HG02610 (cell line): ENCODE data around the gene NLRC4.
"Not testable (repeated sequence)": the region's sequence is repeated elsewhere in the genome, so short reads cannot be mapped to it uniquely, and the experiment has no call there.

Experiments
- ATAC-seq: cut with Tn5 transposase; IDR thresholded peaks from one replicate; pipeline ENCODE4 v1.9.1; 2021; ENCODE audit warnings: mild to moderate bottlenecking, moderate library complexity; ENCODE audit not compliant: unreplicated experiment

NLRC4 gene

GRCh38 chr2:32249731-32250236, 14.9 kb downstream of the NLRC4 start:
- no peak for ATAC-seq

GRCh38 chr2:32248299-32248698, 16.4 kb downstream of the NLRC4 start:
- ATAC-seq = no peak

GRCh38 chr2:32246911-32247310, 17.8 kb downstream of the NLRC4 start:
- no peak for ATAC-seq

- ATAC-seq = no peak
These were observed 22.4 kb downstream of the NLRC4 start for GRCh38 chr2:32242331-32242730.

- no peak for ATAC-seq
These were observed 26.7 kb downstream of the NLRC4 start for GRCh38 chr2:32237996-32238395.

- ATAC-seq = no peak
These were observed 27.2 kb downstream of the NLRC4 start for GRCh38 chr2:32237488-32237887.

GRCh38 chr2:32235315-32235714, 29.4 kb downstream of the NLRC4 start:
- no peak for ATAC-seq

- ATAC-seq = no peak
These were observed 32.7 kb downstream of the NLRC4 start for GRCh38 chr2:32231959-32232358.

GRCh38 chr2:32229635-32230034, 35.1 kb downstream of the NLRC4 start:
- ATAC-seq = no peak

- ATAC-seq = no peak
These were observed 36.5 kb downstream of the NLRC4 start for GRCh38 chr2:32228181-32228580.

- no peak for ATAC-seq
These were observed 37.2 kb downstream of the NLRC4 start for GRCh38 chr2:32227492-32227891.

GRCh38 chr2:32222966-32223365, 41.7 kb downstream of the NLRC4 start:
- no peak for ATAC-seq

- ATAC-seq = no peak
These were observed 44.2 kb downstream of the NLRC4 start for GRCh38 chr2:32220445-32220844.

GRCh38 chr2:32212295-32212694, 52.4 kb downstream of the NLRC4 start:
- no peak for ATAC-seq

- ATAC-seq = no peak
These were observed 53.8 kb downstream of the NLRC4 start for GRCh38 chr2:32210767-32211408.

- ATAC-seq = not testable (repeated sequence)
These were observed 61.3 kb downstream of the NLRC4 start for GRCh38 chr2:32203428-32203827.

- ATAC-seq = no peak
These were observed 63.9 kb downstream of the NLRC4 start for GRCh38 chr2:32200814-32201213.

GRCh38 chr2:32192418-32192817, 72.3 kb downstream of the NLRC4 start:
- ATAC-seq = no peak

- no peak for ATAC-seq
These were observed 75.7 kb downstream of the NLRC4 start for GRCh38 chr2:32189011-32189410.

- no peak for ATAC-seq
These were observed 82.0 kb downstream of the NLRC4 start for GRCh38 chr2:32182667-32183066.
